Endodermal cell (in vitro differentiated cells): ENCODE data around the gene QDPR. TPM values are rescaled to one million over a fixed set of nuclear protein-coding genes. Genes with fewer than 3 reads are reported as not detected.

Experiments used
- DNase-seq: peaks from one replicate; pipeline ENCODE4 v3.0.0-alpha.2; 2017
- H3K27ac ChIP-seq: 2 replicates; pipeline ENCODE4 v1.5.1; 2013; ENCODE audit warnings: mild to moderate bottlenecking, low read depth, low read length, moderate library complexity
- H3K27me3 ChIP-seq: 2 replicates; pipeline ENCODE4 v1.6.1; 2013; ENCODE audit warnings: mild to moderate bottlenecking, low read length, moderate library complexity; ENCODE audit not compliant: insufficient read depth, control insufficient read depth, poor library complexity, severe bottlenecking
- H3K36me3 ChIP-seq: 2 replicates; pipeline ENCODE4 v1.7.0; 2013; ENCODE audit warnings: mild to moderate bottlenecking, low read length, moderate library complexity; ENCODE audit not compliant: control insufficient read depth, insufficient read depth
- H3K4me1 ChIP-seq: one replicate; pipeline ENCODE4 v1.7.0; 2013; ENCODE audit warnings: low read length; ENCODE audit not compliant: control insufficient read depth, insufficient read depth
- H3K4me3 ChIP-seq: 2 replicates; pipeline ENCODE4 v1.5.1; 2013; ENCODE audit warnings: mild to moderate bottlenecking, low read length, moderate library complexity
- H3K9ac ChIP-seq: 2 replicates; pipeline ENCODE4 v1.6.1; 2013; ENCODE audit warnings: mild to moderate bottlenecking, low read length, moderate library complexity; ENCODE audit not compliant: poor library complexity, severe bottlenecking; ENCODE audit errors: extremely low read depth
- H3K9me3 ChIP-seq: 2 replicates; pipeline ENCODE4 v1.6.1; 2013; ENCODE audit warnings: mild to moderate bottlenecking, low read length, moderate library complexity; ENCODE audit not compliant: control insufficient read depth
- H3K27ac Mint-ChIP-seq: 2 replicates; pipeline ENCODE4 v1.8.0; 2020; ENCODE audit warnings: mixed read lengths
- H3K27me3 Mint-ChIP-seq: 2 replicates; pipeline ENCODE4 v1.8.0; 2021; ENCODE audit warnings: mild to moderate bottlenecking, mixed read lengths; ENCODE audit not compliant: insufficient read depth
- H3K36me3 Mint-ChIP-seq: 2 replicates; pipeline ENCODE4 v1.8.0; 2020; ENCODE audit warnings: low read depth, mixed read lengths
- H3K4me1 Mint-ChIP-seq: 2 replicates; pipeline ENCODE4 v1.8.0; 2020; ENCODE audit warnings: mixed read lengths
- H3K4me3 Mint-ChIP-seq: 2 replicates; pipeline ENCODE4 v1.8.0; 2020; ENCODE audit warnings: mild to moderate bottlenecking, moderate library complexity, mixed read lengths
- H3K9me3 Mint-ChIP-seq: 2 replicates; pipeline ENCODE4 v1.8.0; 2020; ENCODE audit warnings: mild to moderate bottlenecking, mixed read lengths
- WGBS, 2 experiments: methylation state at CpG; one replicate each; pipeline versions ENCODE4 v1.1.5 to v1.1.7; 2013; ENCODE audit warnings: missing lambda C conversion rate in 2 of 2, mixed read lengths in 1 of 2; ENCODE audit not compliant: insufficient coverage in 1 of 2, insufficient read length in 1 of 2; 5-methylcytosine and 5-hydroxymethylcytosine counted together
- total RNA-seq, 2 donors: library from RNA; stranded (reverse); fragmentation: NEBNext Ultra II Directional in 1 of 2; extraction: Animal tissue kit (Norgen Biotek cat#: 25700) in 1 of 2; gene quantifications; 2 replicates in 1 of 2; 3 replicates in 1 of 2; pipeline ENCODE4 v1.2.1, GENCODE V29; 2021
- TF ChIP-seq, protein P1 (sequence below): fragments of 200-600 bp; sonication (generic); conservative IDR thresholded peaks from 2 replicates; pipeline ENCODE4 v1.5.0; 2021; ENCODE audit warnings: antibody characterized with exemption, mild to moderate bottlenecking

QDPR gene
- total RNA-seq, 2 donors from 2014 or later: 28.2 to 36.3 TPM

DNA sequence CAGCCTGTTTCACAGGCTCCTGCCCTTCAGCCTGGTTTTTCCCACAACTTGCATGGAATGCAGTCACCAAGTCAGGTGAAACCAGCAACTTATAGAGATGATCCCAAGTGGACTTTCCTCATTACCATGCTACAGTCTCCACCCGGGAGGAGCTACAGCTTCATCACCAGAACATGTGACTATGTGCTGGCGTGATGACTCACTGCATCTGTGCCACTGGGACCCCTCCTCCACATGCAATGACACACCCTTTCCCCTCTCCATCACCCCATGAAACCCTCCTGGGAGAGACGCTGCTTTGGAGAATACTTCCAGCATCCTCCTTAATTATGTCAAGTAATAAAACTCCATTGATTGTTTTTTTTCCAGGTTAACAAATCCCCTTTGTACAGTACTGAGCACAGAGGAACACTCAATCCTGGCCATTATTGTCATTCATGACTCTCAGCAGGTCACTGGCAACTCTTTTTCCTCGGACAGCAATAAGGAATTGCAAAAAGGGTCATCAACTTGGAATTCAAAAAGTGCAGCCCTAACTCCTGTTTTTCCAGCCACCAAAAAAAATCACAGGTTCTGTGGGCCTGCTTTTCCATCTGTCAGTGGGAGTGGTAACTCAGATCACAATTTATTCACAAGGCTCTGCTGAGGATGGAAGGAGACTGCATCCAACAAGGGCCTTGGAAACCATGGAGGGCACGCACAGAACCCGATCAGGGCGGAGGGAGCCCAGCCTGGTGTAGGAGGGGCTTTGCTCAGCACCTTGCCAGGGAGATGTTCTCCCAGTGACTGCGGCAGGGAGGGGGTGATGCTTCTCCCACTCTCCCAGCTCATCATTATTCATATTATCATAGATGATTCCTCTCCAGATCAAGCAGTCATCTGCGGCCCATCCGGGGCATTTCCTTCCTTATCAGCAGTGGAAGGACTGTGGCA lies 17.4 kb downstream of the QDPR start:
- no peaks in the 10 kb centered on the region for H3K27me3 Mint-ChIP-seq
- H3K27me3 ChIP-seq: no peaks in the 10 kb centered on the region
- no peak overlapping the region for H3K4me3 Mint-ChIP-seq
- H3K36me3 ChIP-seq: peaks cover 54% of the 10 kb centered on the region
- H3K27ac ChIP-seq: peak overlapping the region; percentile 47
- H3K36me3 Mint-ChIP-seq: peaks cover 26% of the 10 kb centered on the region
- H3K9me3 Mint-ChIP-seq: no peaks in the 10 kb centered on the region
- no peak for DNase-seq
- H3K4me3 ChIP-seq: no peak overlapping the region
- no peak overlapping the region for H3K9ac ChIP-seq
- H3K4me1 ChIP-seq: no peaks in the 10 kb centered on the region
- no peak overlapping the region for H3K27ac Mint-ChIP-seq
- peaks cover 3% of the 10 kb centered on the region for H3K4me1 Mint-ChIP-seq
- H3K9me3 ChIP-seq: no peaks in the 10 kb centered on the region
- WGBS, 2 experiments: 73 to 88% methylated on average over 7 to 10 of the region's 10 CpGs
- TF ChIP-seq, protein P1, sequence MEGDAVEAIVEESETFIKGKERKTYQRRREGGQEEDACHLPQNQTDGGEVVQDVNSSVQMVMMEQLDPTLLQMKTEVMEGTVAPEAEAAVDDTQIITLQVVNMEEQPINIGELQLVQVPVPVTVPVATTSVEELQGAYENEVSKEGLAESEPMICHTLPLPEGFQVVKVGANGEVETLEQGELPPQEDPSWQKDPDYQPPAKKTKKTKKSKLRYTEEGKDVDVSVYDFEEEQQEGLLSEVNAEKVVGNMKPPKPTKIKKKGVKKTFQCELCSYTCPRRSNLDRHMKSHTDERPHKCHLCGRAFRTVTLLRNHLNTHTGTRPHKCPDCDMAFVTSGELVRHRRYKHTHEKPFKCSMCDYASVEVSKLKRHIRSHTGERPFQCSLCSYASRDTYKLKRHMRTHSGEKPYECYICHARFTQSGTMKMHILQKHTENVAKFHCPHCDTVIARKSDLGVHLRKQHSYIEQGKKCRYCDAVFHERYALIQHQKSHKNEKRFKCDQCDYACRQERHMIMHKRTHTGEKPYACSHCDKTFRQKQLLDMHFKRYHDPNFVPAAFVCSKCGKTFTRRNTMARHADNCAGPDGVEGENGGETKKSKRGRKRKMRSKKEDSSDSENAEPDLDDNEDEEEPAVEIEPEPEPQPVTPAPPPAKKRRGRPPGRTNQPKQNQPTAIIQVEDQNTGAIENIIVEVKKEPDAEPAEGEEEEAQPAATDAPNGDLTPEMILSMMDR: no peak

DNA sequence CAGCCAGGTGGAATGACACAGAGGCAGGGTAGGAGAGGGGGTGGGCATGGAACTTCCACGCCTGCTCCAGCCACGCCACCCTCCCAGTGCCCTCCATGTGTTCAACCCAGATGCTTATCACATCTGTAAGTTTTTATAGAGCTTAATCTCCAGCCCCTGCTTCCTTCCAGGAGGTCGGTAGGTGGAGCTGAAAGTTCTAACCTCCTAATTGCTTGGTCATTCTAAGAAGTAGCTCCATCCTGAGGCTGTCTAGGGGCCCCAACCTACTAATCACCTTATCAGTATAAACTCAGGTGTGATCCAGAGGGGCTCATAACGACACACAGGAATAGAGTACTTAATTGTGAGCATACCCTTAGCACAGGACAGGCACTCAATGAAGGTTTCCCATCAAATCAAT lies 18.3 kb downstream of the QDPR start:
- H3K27ac ChIP-seq: no peak overlapping the region
- DNase-seq: no peak
- H3K36me3 ChIP-seq: peaks cover 56% of the 10 kb centered on the region
- no peaks in the 10 kb centered on the region for H3K27me3 ChIP-seq
- H3K4me3 Mint-ChIP-seq: no peak overlapping the region
- H3K4me3 ChIP-seq: no peak overlapping the region
- H3K27ac Mint-ChIP-seq: no peak overlapping the region
- no peaks in the 10 kb centered on the region for H3K4me1 ChIP-seq
- H3K9me3 ChIP-seq: no peaks in the 10 kb centered on the region
- no peaks in the 10 kb centered on the region for H3K9me3 Mint-ChIP-seq
- H3K27me3 Mint-ChIP-seq: no peaks in the 10 kb centered on the region
- peaks cover 3% of the 10 kb centered on the region for H3K4me1 Mint-ChIP-seq
- TF ChIP-seq, protein P1: no peak
- peaks cover 31% of the 10 kb centered on the region for H3K36me3 Mint-ChIP-seq
- no peak overlapping the region for H3K9ac ChIP-seq
- 92 to 94% methylated on average over 2 to 4 of the region's 4 CpGs for WGBS, 2 experiments

DNA sequence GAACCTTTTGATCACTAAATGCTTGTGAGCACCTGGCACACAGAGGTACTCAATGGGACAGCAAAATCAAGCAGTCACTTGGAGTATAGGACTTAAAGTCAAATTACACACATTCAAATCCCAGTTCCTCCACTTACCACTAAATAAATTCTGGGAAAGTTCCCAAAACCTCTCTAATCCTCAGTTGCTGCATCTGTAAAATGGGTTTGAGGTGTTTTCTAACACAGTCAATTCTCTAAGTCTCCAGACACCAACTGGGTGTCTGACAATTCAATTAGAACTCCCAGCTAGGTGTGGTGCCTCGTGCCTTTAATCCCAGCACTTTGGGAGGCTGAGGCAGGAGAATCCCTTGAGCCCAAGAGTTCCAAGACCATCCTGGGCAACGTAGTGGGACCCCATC lies 19.0 kb downstream of the QDPR start:
- Histone ChIP-seq H3K27ac (no peak overlapping the region), H3K36me3 (peaks cover 58% of the 10 kb centered on the region), H3K4me3 (no peak overlapping the region), H3K9ac (no peak overlapping the region), H3K4me1 (no peaks in the 10 kb centered on the region), H3K9me3 (no peaks in the 10 kb centered on the region), H3K27me3 (no peaks in the 10 kb centered on the region)
- DNase-seq: no peak
- Mint-ChIP-seq H3K27me3 (no peaks in the 10 kb centered on the region), H3K4me3 (no peak overlapping the region), H3K36me3 (peaks cover 35% of the 10 kb centered on the region), H3K27ac (no peak overlapping the region), H3K4me1 (peaks cover 3% of the 10 kb centered on the region), H3K9me3 (no peaks in the 10 kb centered on the region)
- WGBS, 2 experiments: 92 to 100% methylated on average over 2 of the region's 2 CpGs
- TF ChIP-seq, protein P1: no peak
